DND-41 (cell line): ENCODE results near the gene SLC2A2.

Experiments
- ATAC-seq: fragments of 200-7000 bp; cut with Tn5 transposase; 3 replicates; pipeline ENCODE4 v1.9.1; 2021; ENCODE audit warnings: low read depth; ENCODE audit not compliant: insufficient read depth
- DNase-seq: peaks from one replicate; pipeline ENCODE4 v3.0.0-alpha.2; 2020
- H2AFZ ChIP-seq: 2 replicates; pipeline ENCODE4 v1.6.0; 2012; ENCODE audit warnings: low read depth, low read length
- H3K27ac ChIP-seq: 2 replicates; pipeline ENCODE4 v1.5.1; 2012; ENCODE audit warnings: low read length, inconsistent platforms
- H3K27me3 ChIP-seq: fragments of 200-600 bp; sonication (generic); 2 replicates; pipeline ENCODE4 v1.6.0; 2012; ENCODE audit warnings: low read length, mild to moderate bottlenecking, inconsistent platforms; ENCODE audit not compliant: insufficient read depth, poor library complexity
- H3K36me3 ChIP-seq: 2 replicates; pipeline ENCODE4 v1.5.1; 2012; ENCODE audit warnings: low read length, inconsistent platforms; ENCODE audit not compliant: insufficient read depth
- H3K4me1 ChIP-seq: 2 replicates; pipeline ENCODE4 v1.5.1; 2012; ENCODE audit warnings: mild to moderate bottlenecking, low read length; ENCODE audit not compliant: insufficient read depth
- H3K4me2 ChIP-seq: 2 replicates; pipeline ENCODE4 v1.6.0; 2012; ENCODE audit warnings: mild to moderate bottlenecking, moderate library complexity, low read length, inconsistent platforms; ENCODE audit not compliant: insufficient read depth
- H3K4me3 ChIP-seq, 2 experiments: fragments of 200-600 bp in 1 of 2; shearing (Covaris generic) in 1 of 2; 2 replicates each; pipeline ENCODE4 v1.5.1; 2012 to 2016; ENCODE audit warnings: inconsistent platforms in 2 of 2, low read length in 2 of 2, mild to moderate bottlenecking in 2 of 2, low read depth in 1 of 2, moderate library complexity in 1 of 2
- H3K79me2 ChIP-seq: 2 replicates; pipeline ENCODE4 v1.6.0; 2012; ENCODE audit warnings: low read length, inconsistent platforms; ENCODE audit not compliant: insufficient read depth
- H3K9ac ChIP-seq: 2 replicates; pipeline ENCODE4 v1.6.0; 2012; ENCODE audit warnings: low read depth, mild to moderate bottlenecking, inconsistent platforms, low read length, moderate library complexity
- H3K9me3 ChIP-seq: 2 replicates; pipeline ENCODE4 v1.5.1; 2012; ENCODE audit warnings: low read length, moderate library complexity, mild to moderate bottlenecking, inconsistent platforms; ENCODE audit not compliant: insufficient read depth, severe bottlenecking
- H4K20me1 ChIP-seq: 2 replicates; pipeline ENCODE4 v1.6.0; 2012; ENCODE audit warnings: low read length; ENCODE audit not compliant: insufficient read depth
- EZH2 ChIP-seq: IDR thresholded peaks from 3 replicates; pipeline ENCODE4 v1.6.1; 2012; ENCODE audit warnings: borderline replicate concordance, low read depth, mild to moderate bottlenecking, moderate library complexity, low read length, inconsistent platforms; ENCODE audit not compliant: severe bottlenecking
- TF ChIP-seq, protein P1 (sequence below): IDR thresholded peaks from 2 replicates; pipeline ENCODE4 v1.5.1; 2012; ENCODE audit warnings: borderline replicate concordance, low read length, moderate library complexity, mild to moderate bottlenecking; ENCODE audit not compliant: poor library complexity, severe bottlenecking; ENCODE audit errors: extremely low read depth

The SLC2A2 gene

GRCh38 chr3:171021377-171021776 is 5.1 kb downstream of the SLC2A2 start:
- Histone ChIP-seq H3K9ac (no peak overlapping the region), H3K4me1 (no peaks in the 10 kb centered on the region), H3K4me3 (no peak overlapping the region), H2AFZ (no peak overlapping the region), H3K4me2 (no peak overlapping the region), H4K20me1 (no peaks in the 10 kb centered on the region), H3K27ac (no peak overlapping the region), H3K27me3 (peaks cover 3% of the 10 kb centered on the region), H3K79me2 (no peaks in the 10 kb centered on the region), H3K9me3 (no peaks in the 10 kb centered on the region), H3K36me3 (no peaks in the 10 kb centered on the region)
- TF ChIP-seq EZH2 = no peak
- TF ChIP-seq, protein P1, sequence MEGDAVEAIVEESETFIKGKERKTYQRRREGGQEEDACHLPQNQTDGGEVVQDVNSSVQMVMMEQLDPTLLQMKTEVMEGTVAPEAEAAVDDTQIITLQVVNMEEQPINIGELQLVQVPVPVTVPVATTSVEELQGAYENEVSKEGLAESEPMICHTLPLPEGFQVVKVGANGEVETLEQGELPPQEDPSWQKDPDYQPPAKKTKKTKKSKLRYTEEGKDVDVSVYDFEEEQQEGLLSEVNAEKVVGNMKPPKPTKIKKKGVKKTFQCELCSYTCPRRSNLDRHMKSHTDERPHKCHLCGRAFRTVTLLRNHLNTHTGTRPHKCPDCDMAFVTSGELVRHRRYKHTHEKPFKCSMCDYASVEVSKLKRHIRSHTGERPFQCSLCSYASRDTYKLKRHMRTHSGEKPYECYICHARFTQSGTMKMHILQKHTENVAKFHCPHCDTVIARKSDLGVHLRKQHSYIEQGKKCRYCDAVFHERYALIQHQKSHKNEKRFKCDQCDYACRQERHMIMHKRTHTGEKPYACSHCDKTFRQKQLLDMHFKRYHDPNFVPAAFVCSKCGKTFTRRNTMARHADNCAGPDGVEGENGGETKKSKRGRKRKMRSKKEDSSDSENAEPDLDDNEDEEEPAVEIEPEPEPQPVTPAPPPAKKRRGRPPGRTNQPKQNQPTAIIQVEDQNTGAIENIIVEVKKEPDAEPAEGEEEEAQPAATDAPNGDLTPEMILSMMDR = no peak
- no peak for DNase-seq
- ATAC-seq = no peak

- Histone ChIP-seq H3K27me3 (peaks cover 2% of the 10 kb centered on the region), H3K79me2 (no peaks in the 10 kb centered on the region), H3K4me3 (no peak overlapping the region), H4K20me1 (no peaks in the 10 kb centered on the region), H3K36me3 (no peaks in the 10 kb centered on the region), H3K4me1 (no peaks in the 10 kb centered on the region), H2AFZ (no peak overlapping the region), H3K4me2 (no peak overlapping the region), H3K9ac (no peak overlapping the region), H3K9me3 (no peaks in the 10 kb centered on the region), H3K27ac (no peak overlapping the region)
- ATAC-seq (no peak), DNase-seq (no peak)
- TF ChIP-seq EZH2 = no peak
- TF ChIP-seq, protein P1 = no peak
Measured at GRCh38 chr3:171018156-171018935, 8.2 kb downstream of the SLC2A2 start.

- TF ChIP-seq EZH2 = no peak
- TF ChIP-seq, protein P1 = no peak
- Histone ChIP-seq H3K27me3 (no peaks in the 10 kb centered on the region), H3K4me3 (no peak overlapping the region), H3K36me3 (no peaks in the 10 kb centered on the region), H3K4me2 (no peak overlapping the region), H3K4me1 (no peaks in the 10 kb centered on the region), H2AFZ (no peak overlapping the region), H3K9ac (no peak overlapping the region), H3K27ac (no peak overlapping the region), H4K20me1 (no peaks in the 10 kb centered on the region), H3K79me2 (no peaks in the 10 kb centered on the region), H3K9me3 (no peaks in the 10 kb centered on the region)
- ATAC-seq (no peak), DNase-seq (no peak)
Measured at GRCh38 chr3:171013822-171014748, 12.4 kb downstream of the SLC2A2 start.
